ENCODE data around the gene AFG3L2. TPM values are rescaled to one million over a fixed set of nuclear protein-coding genes. Genes with fewer than 3 reads are reported as not detected.

AFG3L2 gene
- total and polyA plus RNA-seq, 10 of the 15 experiments (the other 5 are each of a cell fraction or from before 2014, with no cell fraction given) = 21.0 to 72.7 (median 57.7) TPM

DNA sequence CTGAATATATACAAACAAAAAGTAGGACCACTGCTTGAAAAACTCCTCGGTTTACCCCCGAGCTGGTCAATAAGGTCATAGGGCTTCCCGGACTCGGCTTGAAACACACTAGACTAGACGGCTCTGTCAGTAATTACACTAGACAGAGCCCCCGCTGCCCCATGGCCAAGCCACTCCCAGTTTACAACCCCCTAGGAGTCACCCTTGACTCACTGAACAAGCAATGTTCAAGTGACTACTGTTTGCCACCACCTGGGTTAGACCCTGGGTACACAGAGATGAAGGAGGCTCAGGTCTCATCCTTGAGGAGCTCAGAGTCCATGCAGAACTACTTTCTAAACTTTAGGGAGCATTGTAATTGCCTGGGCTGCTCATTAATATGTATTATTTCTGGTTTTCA lies 17.0 kb upstream of the AFG3L2 start:
- no peak overlapping the region for H2AFZ ChIP-seq (ENCODE audit: control insufficient read depth, low read depth, low read length)
- SMC1A ChIA-PET (ENCODE audit: uncharacterized antibody, unreplicated experiment) = interaction anchor here (1.2 to 2.0 kb wide), 4 partner anchors 246 to 269 kb away, joined by 3 to 5 read pairs (median 3); no protein-coding TSS in a partner anchor
- RAD21 ChIA-PET (ENCODE audit: unreplicated experiment) = interaction anchor here (0.7 to 2.1 kb wide), 4 partner anchors 14 to 541 kb away, joined by 5 to 9 read pairs (median 6); partner anchors contain the start of gene PRELID3A
- WGBS (ENCODE audit: insufficient coverage, insufficient replicate concordance, low lambda C conversion rate, missing lambda C conversion rate) = 73% methylated on average over 6 of the region's 6 CpGs
- in situ Hi-C loops (cut with MboI) (loop anchor here (5.0 kb wide), 1 partner anchor 268 kb away; no protein-coding TSS in a partner anchor), intact Hi-C loops (cut with micrococcal nuclease; ENCODE audit: unreplicated experiment) (loop anchor here (5.0 to 10.0 kb wide), 2 partner anchors 141 to 538 kb away; no protein-coding TSS in a partner anchor)
- H3K9me3 ChIP-seq (replicated peaks; ENCODE audit: control insufficient read depth, insufficient read depth, low read length) = no peaks in the 10 kb centered on the region
- H4K20me1 ChIP-seq (ENCODE audit: control insufficient read depth, insufficient read depth) = no peaks in the 10 kb centered on the region
- POLR2A ChIA-PET = no interaction called here
- ATAC-seq (no peak), DNase-seq (ENCODE audit: low read depth, low spot score) (no peak), FAIRE-seq (no peak)
- H3K9ac ChIP-seq (ENCODE audit: control insufficient read depth, insufficient read depth, low read length) = no peak overlapping the region
- H3K27ac ChIP-seq (ENCODE audit: control insufficient read depth, insufficient read depth) = no peak overlapping the region
- H3K36me3 ChIP-seq (ENCODE audit: control insufficient read depth in 2 of 2, insufficient read depth in 2 of 2, low read length in 1 of 2) = no peaks in the 10 kb centered on the region
- CTCF ChIA-PET = interaction anchor here (0.8 to 6.0 kb wide), 9 partner anchors 11 to 540 kb away, joined by 3 to 71 read pairs (median 7); partner anchors contain the start of genes PRELID3A and SPIRE1
- H3K27me3 ChIP-seq (replicated peaks in 1 of 2; ENCODE audit: control insufficient read depth in 2 of 2, insufficient read depth in 2 of 2, low read length in 1 of 2) = no peaks in the 10 kb centered on the region
- H3K79me2 ChIP-seq (ENCODE audit: control insufficient read depth, insufficient read depth, low read length) = no peaks in the 10 kb centered on the region
- BruUV-seq (replicated peaks) = no TSS peak
- no peak overlapping the region for H3K4me2 ChIP-seq (ENCODE audit: control insufficient read depth, insufficient read depth)
- H3K4me3 ChIP-seq = no peak overlapping the region
- H3K4me1 ChIP-seq (ENCODE audit: control insufficient read depth, insufficient read depth, low read length) = no peaks in the 10 kb centered on the region
- no peak for TF ChIP-seq EGR1 (IDR thresholded peaks at IDR 0.05; ENCODE audit: borderline replicate concordance in 1 of 2, low read depth in 2 of 2, low read length in 2 of 2)
- TF ChIP-seq TCF7 (IDR thresholded peaks at IDR 0.05; ENCODE audit: borderline replicate concordance) = no peak
- TF ChIP-seq KAT2A (conservative IDR thresholded peaks at IDR 0.05; ENCODE audit: control insufficient read depth, low read depth, low read length) = no peak
- no peak for TF ChIP-seq GATAD2B (conservative IDR thresholded peaks at IDR 0.05; ENCODE audit: low read depth)
- no peak for TF ChIP-seq TCF12 (IDR thresholded peaks at IDR 0.05; ENCODE audit: low read depth, low read length)
- TF ChIP-seq CBX5 (IDR thresholded peaks at IDR 0.05; ENCODE audit: low read depth) = no peak
- TF ChIP-seq, protein P1, sequence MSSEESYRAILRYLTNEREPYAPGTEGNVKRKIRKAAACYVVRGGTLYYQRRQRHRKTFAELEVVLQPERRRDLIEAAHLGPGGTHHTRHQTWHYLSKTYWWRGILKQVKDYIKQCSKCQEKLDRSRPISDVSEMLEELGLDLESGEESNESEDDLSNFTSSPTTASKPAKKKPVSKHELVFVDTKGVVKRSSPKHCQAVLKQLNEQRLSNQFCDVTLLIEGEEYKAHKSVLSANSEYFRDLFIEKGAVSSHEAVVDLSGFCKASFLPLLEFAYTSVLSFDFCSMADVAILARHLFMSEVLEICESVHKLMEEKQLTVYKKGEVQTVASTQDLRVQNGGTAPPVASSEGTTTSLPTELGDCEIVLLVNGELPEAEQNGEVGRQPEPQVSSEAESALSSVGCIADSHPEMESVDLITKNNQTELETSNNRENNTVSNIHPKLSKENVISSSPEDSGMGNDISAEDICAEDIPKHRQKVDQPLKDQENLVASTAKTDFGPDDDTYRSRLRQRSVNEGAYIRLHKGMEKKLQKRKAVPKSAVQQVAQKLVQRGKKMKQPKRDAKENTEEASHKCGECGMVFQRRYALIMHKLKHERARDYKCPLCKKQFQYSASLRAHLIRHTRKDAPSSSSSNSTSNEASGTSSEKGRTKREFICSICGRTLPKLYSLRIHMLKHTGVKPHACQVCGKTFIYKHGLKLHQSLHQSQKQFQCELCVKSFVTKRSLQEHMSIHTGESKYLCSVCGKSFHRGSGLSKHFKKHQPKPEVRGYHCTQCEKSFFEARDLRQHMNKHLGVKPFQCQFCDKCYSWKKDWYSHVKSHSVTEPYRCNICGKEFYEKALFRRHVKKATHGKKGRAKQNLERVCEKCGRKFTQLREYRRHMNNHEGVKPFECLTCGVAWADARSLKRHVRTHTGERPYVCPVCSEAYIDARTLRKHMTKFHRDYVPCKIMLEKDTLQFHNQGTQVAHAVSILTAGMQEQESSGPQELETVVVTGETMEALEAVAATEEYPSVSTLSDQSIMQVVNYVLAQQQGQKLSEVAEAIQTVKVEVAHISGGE (CRISPR knock-in tag; IDR thresholded peaks at IDR 0.05) = no peak
- no peak for TF ChIP-seq RUNX3 (IDR thresholded peaks at IDR 0.05; ENCODE audit: low read length)
- TF ChIP-seq JUND (IDR thresholded peaks at IDR 0.05; ENCODE audit: low read depth, low read length) = no peak
- TF ChIP-seq MEF2A (IDR thresholded peaks at IDR 0.05; ENCODE audit: insufficient read depth, low read depth, low read length) = no peak
- no peak for TF ChIP-seq RCOR1 (conservative IDR thresholded peaks at IDR 0.05; ENCODE audit: low read depth, low read length)
- no peak for TF ChIP-seq POLR2AphosphoS2 (IDR thresholded peaks at IDR 0.05; ENCODE audit: low read depth, low read length)
- no peak for TF ChIP-seq NR2C1 (IDR thresholded peaks at IDR 0.05)
- TF ChIP-seq, protein P2, sequence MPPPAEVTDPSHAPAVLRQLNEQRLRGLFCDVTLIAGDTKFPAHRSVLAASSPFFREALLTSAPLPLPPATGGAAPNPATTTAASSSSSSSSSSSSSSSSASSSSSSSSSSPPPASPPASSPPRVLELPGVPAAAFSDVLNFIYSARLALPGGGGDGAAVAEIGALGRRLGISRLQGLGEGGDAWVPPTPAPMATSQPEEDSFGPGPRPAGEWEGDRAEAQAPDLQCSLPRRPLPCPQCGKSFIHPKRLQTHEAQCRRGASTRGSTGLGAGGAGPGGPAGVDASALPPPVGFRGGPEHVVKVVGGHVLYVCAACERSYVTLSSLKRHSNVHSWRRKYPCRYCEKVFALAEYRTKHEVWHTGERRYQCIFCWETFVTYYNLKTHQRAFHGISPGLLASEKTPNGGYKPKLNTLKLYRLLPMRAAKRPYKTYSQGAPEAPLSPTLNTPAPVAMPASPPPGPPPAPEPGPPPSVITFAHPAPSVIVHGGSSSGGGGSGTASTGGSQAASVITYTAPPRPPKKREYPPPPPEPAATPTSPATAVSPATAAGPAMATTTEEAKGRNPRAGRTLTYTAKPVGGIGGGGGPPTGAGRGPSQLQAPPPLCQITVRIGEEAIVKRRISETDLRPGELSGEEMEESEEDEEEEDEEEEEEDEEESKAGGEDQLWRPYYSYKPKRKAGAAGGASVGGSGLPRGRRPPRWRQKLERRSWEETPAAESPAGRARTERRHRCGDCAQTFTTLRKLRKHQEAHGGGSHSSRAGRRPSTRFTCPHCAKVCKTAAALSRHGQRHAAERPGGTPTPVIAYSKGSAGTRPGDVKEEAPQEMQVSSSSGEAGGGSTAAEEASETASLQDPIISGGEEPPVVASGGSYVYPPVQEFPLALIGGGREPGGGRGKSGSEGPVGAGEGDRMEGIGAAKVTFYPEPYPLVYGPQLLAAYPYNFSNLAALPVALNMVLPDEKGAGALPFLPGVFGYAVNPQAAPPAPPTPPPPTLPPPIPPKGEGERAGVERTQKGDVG (CRISPR knock-in tag; IDR thresholded peaks at IDR 0.05) = no peak
- TF ChIP-seq SREBF1 (IDR thresholded peaks at IDR 0.05; ENCODE audit: low read length) = no peak
- TF ChIP-seq, protein P3, sequence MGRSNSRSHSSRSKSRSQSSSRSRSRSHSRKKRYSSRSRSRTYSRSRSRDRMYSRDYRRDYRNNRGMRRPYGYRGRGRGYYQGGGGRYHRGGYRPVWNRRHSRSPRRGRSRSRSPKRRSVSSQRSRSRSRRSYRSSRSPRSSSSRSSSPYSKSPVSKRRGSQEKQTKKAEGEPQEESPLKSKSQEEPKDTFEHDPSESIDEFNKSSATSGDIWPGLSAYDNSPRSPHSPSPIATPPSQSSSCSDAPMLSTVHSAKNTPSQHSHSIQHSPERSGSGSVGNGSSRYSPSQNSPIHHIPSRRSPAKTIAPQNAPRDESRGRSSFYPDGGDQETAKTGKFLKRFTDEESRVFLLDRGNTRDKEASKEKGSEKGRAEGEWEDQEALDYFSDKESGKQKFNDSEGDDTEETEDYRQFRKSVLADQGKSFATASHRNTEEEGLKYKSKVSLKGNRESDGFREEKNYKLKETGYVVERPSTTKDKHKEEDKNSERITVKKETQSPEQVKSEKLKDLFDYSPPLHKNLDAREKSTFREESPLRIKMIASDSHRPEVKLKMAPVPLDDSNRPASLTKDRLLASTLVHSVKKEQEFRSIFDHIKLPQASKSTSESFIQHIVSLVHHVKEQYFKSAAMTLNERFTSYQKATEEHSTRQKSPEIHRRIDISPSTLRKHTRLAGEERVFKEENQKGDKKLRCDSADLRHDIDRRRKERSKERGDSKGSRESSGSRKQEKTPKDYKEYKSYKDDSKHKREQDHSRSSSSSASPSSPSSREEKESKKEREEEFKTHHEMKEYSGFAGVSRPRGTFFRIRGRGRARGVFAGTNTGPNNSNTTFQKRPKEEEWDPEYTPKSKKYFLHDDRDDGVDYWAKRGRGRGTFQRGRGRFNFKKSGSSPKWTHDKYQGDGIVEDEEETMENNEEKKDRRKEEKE (IDR thresholded peaks at IDR 0.05) = no peak

Measured in GM12878 (cell line).